K562 (cell line): Measurements from ENCODE around the gene SLC5A7. TPM values are rescaled to one million over a fixed set of nuclear protein-coding genes. Genes with fewer than 3 reads are reported as not detected.

Experiments used
- ATAC-seq: fragments of 200-7000 bp; cut with Tn5 transposase; 3 replicates; pipeline ENCODE4 v1.9.1; 2020; ENCODE audit warnings: moderate library complexity
- BruUV-seq: library from RNA; stranded (reverse); fragments of 400-500 nt; replicated peaks from 2 replicates; lab custom pipeline; 2021; lab: Mats Ljungman, UMichigan
- CTCF ChIA-PET: fragments of 300-600 bp; formaldehyde crosslinking; extraction: SDS; loops from one replicate; lab custom pipeline; 2021; ENCODE audit warnings: low intra/inter-chr PET ratio; lab: Yijun Ruan, JAX
- POLR2A ChIA-PET: fragments of 300-600, 350-650 bp; sonication (Branson Sonifier 250); formaldehyde crosslinking; extraction: SDS; loops from one replicate; lab custom pipeline; 2021; ENCODE audit warnings: antibody characterized with exemption, inconsistent platforms; lab: Yijun Ruan, JAX
- DNase-seq, 4 experiments: peaks; one replicate each; pipeline versions ENCODE4 v3.0.0 to v3.0.0-alpha.2; 2011 to 2018; ENCODE audit warnings: low spot score in 3 of 4, mixed read lengths in 3 of 4; ENCODE audit errors: extremely low read depth in 1 of 4
- FAIRE-seq: peaks from 2 replicates; lab custom pipeline; 2011; peaks lifted over from hg19 to GRCh38; lab: Jason Lieb, UNC
- H2AFZ ChIP-seq: 2 replicates; pipeline ENCODE4 v1.6.0; 2011; ENCODE audit warnings: low read depth, low read length, control low read depth, inconsistent platforms
- H3K27ac ChIP-seq: fragments of 200-600 bp; 3 replicates; pipeline ENCODE4 v1.8.0; 2011; ENCODE audit warnings: low read depth, mild to moderate bottlenecking, control low read depth, inconsistent platforms, low read length, moderate library complexity, mixed read lengths; ENCODE audit errors: extremely low read depth
- H3K27me3 ChIP-seq, 2 experiments: fragments of 300-600 bp in 1 of 2; 2 replicates in 1 of 2; 3 replicates in 1 of 2; pipeline versions ENCODE4 v1.6.0 to v1.8.0; 2011; ENCODE audit warnings: inconsistent platforms in 2 of 2, low read length in 2 of 2, mild to moderate bottlenecking in 1 of 2, mixed read lengths in 1 of 2, moderate library complexity in 1 of 2; ENCODE audit not compliant: control insufficient read depth in 2 of 2, insufficient read depth in 2 of 2
- H3K36me3 ChIP-seq: fragments of 300-600 bp; 3 replicates; pipeline ENCODE4 v1.8.0; 2011; ENCODE audit warnings: mild to moderate bottlenecking, low read length, inconsistent platforms; ENCODE audit not compliant: control insufficient read depth, insufficient read depth
- H3K4me1 ChIP-seq, 2 experiments: fragments of 200-600 bp in 1 of 2; replicated peaks in 1 of 2; 2 replicates in 1 of 2; 3 replicates in 1 of 2; pipeline versions ENCODE4 v1.5.1 to v1.8.0; 2011; ENCODE audit warnings: inconsistent platforms in 2 of 2, low read length in 2 of 2, mild to moderate bottlenecking in 1 of 2, mixed read lengths in 1 of 2, moderate library complexity in 1 of 2; ENCODE audit not compliant: control insufficient read depth in 2 of 2, insufficient read depth in 2 of 2
- H3K4me2 ChIP-seq: 2 replicates; pipeline ENCODE4 v1.6.1; 2011; ENCODE audit warnings: low read length, control low read depth, inconsistent platforms, mixed read lengths; ENCODE audit not compliant: insufficient read depth
- H3K4me3 ChIP-seq: fragments of 200-600 bp; sonication (generic), shearing (Covaris generic); 2 replicates; pipeline ENCODE4 v1.5.1; 2016; ENCODE audit warnings: control low read depth, inconsistent platforms
- H3K79me2 ChIP-seq: fragments of 200-600 bp; 3 replicates; pipeline ENCODE4 v1.8.0; 2011; ENCODE audit warnings: low read length, inconsistent platforms; ENCODE audit not compliant: control insufficient read depth, insufficient read depth
- H3K9ac ChIP-seq, 2 experiments: 2 replicates each; pipeline versions ENCODE4 v1.6.0 to v1.6.1; 2011; ENCODE audit warnings: low read depth in 2 of 2, low read length in 2 of 2, control low read depth in 1 of 2, inconsistent platforms in 1 of 2, mild to moderate bottlenecking in 1 of 2, mixed read lengths in 1 of 2; ENCODE audit not compliant: insufficient read depth in 1 of 2
- H3K9me1 ChIP-seq: one replicate; pipeline ENCODE4 v1.6.0; 2011; ENCODE audit warnings: inconsistent platforms, mild to moderate bottlenecking, low read length, moderate library complexity; ENCODE audit not compliant: control insufficient read depth, insufficient read depth
- H3K9me3 ChIP-seq: replicated peaks from 2 replicates; pipeline ENCODE4 v1.5.1; 2011; ENCODE audit warnings: low read depth, low read length, inconsistent platforms; ENCODE audit not compliant: control insufficient read depth, insufficient read depth
- H4K20me1 ChIP-seq: replicated peaks from 2 replicates; pipeline ENCODE4 v1.6.1; 2011; ENCODE audit warnings: low read length, inconsistent platforms, mixed read lengths; ENCODE audit not compliant: control insufficient read depth, insufficient read depth
- ARID1B ChIP-seq: fragments of 450-650 bp; IDR thresholded peaks from 2 replicates; pipeline ENCODE4 v1.6.1; 2016; ENCODE audit warnings: antibody characterized with exemption, mild to moderate bottlenecking, inconsistent platforms
- C11orf30 ChIP-seq: fragments of 450-650 bp; IDR thresholded peaks from 2 replicates; pipeline ENCODE4 v1.6.1; 2016; ENCODE audit warnings: low read depth, mild to moderate bottlenecking
- CBX1 ChIP-seq: sonication (generic); IDR thresholded peaks from 2 replicates; pipeline ENCODE4 v1.6.1; 2016; ENCODE audit warnings: antibody characterized with exemption, low read depth, mild to moderate bottlenecking
- CREBBP ChIP-seq: IDR thresholded peaks from one replicate; pipeline ENCODE4 v1.6.1; 2012; ENCODE audit warnings: low read depth, mild to moderate bottlenecking, control low read depth, inconsistent platforms, low read length
- GATA2 ChIP-seq: sonication (generic); formaldehyde crosslinking; IDR thresholded peaks from 2 replicates; pipeline ENCODE4 v1.4.0; 2020; ENCODE audit warnings: mild to moderate bottlenecking, missing genetic modification reagents
- MAFF ChIP-seq: IDR thresholded peaks from 2 replicates; pipeline ENCODE4 v1.6.1; 2012; ENCODE audit warnings: low read length, improper control_type of control experiment
- MAFG ChIP-seq: fragments of 450-650 bp; conservative IDR thresholded peaks from 2 replicates; pipeline ENCODE4 v1.6.1; 2016; ENCODE audit warnings: missing genetic modification characterization, missing compliant biosample characterization
- MAFK ChIP-seq: IDR thresholded peaks from 2 replicates; pipeline ENCODE4 v1.6.1; 2011; ENCODE audit warnings: low read length, improper control_type of control experiment
- MYBL2 ChIP-seq, 2 experiments: fragments of 450-650 bp in 1 of 2; sonication (generic) in 1 of 2; formaldehyde crosslinking in 1 of 2; IDR thresholded peaks; 2 replicates each; pipeline versions ENCODE4 v1.6.1 to v1.8.1; 2017 to 2022; ENCODE audit warnings: borderline replicate concordance in 1 of 2, inconsistent platforms in 1 of 2, low read depth in 1 of 2, mild to moderate bottlenecking in 1 of 2, missing genetic modification reagents in 1 of 2, moderate library complexity in 1 of 2
- RBM15 ChIP-seq: fragments of 200-400 bp; formaldehyde crosslinking; IDR thresholded peaks from 2 replicates; pipeline ENCODE4 v1.6.1; 2018; ENCODE audit warnings: mild to moderate bottlenecking, low read length, moderate library complexity; ENCODE audit not compliant: insufficient read depth
- ZNF316 ChIP-seq: fragments of 450-650 bp; IDR thresholded peaks from 2 replicates; pipeline ENCODE4 v1.6.1; 2016
- ZNF561 ChIP-seq: fragments of 450-650 bp; formaldehyde crosslinking; conservative IDR thresholded peaks from 2 replicates; pipeline ENCODE4 v1.4.0; 2020; ENCODE audit warnings: mild to moderate bottlenecking, moderate library complexity
- ZNF57 ChIP-seq: fragments of 450-650 bp; formaldehyde crosslinking; IDR thresholded peaks from 2 replicates; pipeline ENCODE4 v1.4.0; 2020; ENCODE audit warnings: mild to moderate bottlenecking, moderate library complexity
- WGBS: fragments of 100-300 bp; shearing (Covaris generic); methylation state at CpG from one replicate; pipeline ENCODE4 v1.1.6; 2016; ENCODE audit warnings: low coverage, mixed read lengths; ENCODE audit not compliant: insufficient coverage; ENCODE audit errors: missing lambda C conversion rate; 5-methylcytosine and 5-hydroxymethylcytosine counted together
- in situ Hi-C: fragments of 300-500 bp; cut with MboI; formaldehyde crosslinking; loops from 4 replicates; pipeline ENCODE4 v1.15.0; 2018; ENCODE audit warnings: inconsistent platforms, mixed read lengths
- intact Hi-C: fragments of 100-400 bp; cut with micrococcal nuclease; formaldehyde crosslinking; loops from 2 replicates; pipeline ENCODE4 v1.14.2; 2022
- polyA plus RNA-seq, 8 experiments: library from polyadenylated mRNA; depleted of rRNA in 4 of 8; stranded (reverse) in 5 of 8; unstranded in 3 of 8; fragments of >200 nt; fragmentation: Nextera tagmentation in 2 of 8; fragmentation: Illumina TruSeq in 1 of 8; extraction: Ambion mirVana in 2 of 8; extraction: Trizol in 1 of 8; gene quantifications; 2 replicates each; pipeline versions ENCODE4 v1.2.1 to v1.2.3, GENCODE V29; 2011 to 2014; ENCODE audit warnings: inconsistent platforms in 1 of 8, missing spikeins in 1 of 8
- total RNA-seq, 7 experiments: library from RNA; depleted of rRNA in 6 of 7; stranded (reverse); fragments of >200 nt in 6 of 7; fragmentation: Illumina TruSeq in 2 of 7; extraction: Trizol in 2 of 7; gene quantifications; 2 replicates each; pipeline versions ENCODE4 v1.2.1 to v1.2.3, GENCODE V29; 2011 to 2021; ENCODE audit warnings: low replicate concordance in 1 of 7

The SLC5A7 gene
- total and polyA plus RNA-seq, 9 of the 15 experiments (the other 6 are each of a cell fraction or from before 2014, with no cell fraction given), result not detected

DNA sequence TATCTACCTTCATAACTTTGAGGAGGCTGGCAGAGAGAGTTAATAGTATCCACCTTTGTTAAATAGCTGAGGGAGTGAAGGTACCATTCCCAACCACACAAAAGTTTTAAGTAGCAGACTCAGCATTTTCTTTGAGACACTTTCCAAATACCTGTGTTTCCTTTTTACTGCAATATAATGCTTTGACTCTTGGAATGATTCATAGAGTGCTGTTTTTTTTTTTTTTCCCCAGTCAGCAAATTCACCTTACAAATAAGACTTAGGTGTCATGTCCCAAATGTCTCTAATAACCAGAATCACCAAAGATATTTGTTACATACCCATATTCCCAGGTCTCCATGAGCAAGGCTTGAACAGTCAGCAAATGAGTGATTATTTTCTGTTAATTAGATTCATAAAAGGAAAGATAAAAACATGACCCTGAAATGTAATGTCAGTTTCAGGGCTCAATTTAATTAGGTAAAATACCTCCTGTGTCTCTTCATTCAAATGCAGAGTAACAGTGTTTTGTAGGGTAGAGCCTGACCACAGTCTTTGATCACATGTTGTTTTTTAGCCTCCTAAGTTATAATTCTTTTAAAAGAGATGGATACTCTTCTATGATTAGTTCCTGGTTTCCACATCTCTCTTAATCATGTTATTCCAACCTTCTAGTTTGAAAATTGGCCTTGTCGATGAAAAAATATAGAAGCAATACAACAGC lies 39.9 kb downstream of the SLC5A7 start:
- in situ Hi-C loops, result no loop called here
- Histone ChIP-seq H4K20me1 (no peaks in the 10 kb centered on the region), H3K27ac (no peak overlapping the region), H3K9me3 (no peaks in the 10 kb centered on the region), H3K9ac (no peak overlapping the region), H3K4me2 (no peak overlapping the region), H2AFZ (no peak overlapping the region), H3K4me1 (no peaks in the 10 kb centered on the region), H3K27me3 (no peaks in the 10 kb centered on the region), H3K36me3 (no peaks in the 10 kb centered on the region), H3K4me3 (no peak overlapping the region), H3K79me2 (no peaks in the 10 kb centered on the region), H3K9me1 (no peaks in the 10 kb centered on the region)
- no TSS peak for BruUV-seq
- CTCF ChIA-PET, result no interaction called here
- TF ChIP-seq CREBBP (no peak), ZNF316 (peak; percentile 89), MAFG (tag) (peak; percentile 79), ZNF561 (CRISPR knock-in tag) (no peak), MAFF (peak; percentile 75), MAFK (peak; percentile 75), RBM15 (no peak), ARID1B (no peak), ZNF57 (no peak), CBX1 (no peak), MYBL2 (IDR thresholded peaks at IDR 0.05; ENCODE audit: low read depth) (no peak), MYBL2 (CRISPR knock-in tag; IDR thresholded peaks at IDR 0.05; ENCODE audit: borderline replicate concordance) (no peak), GATA2 (CRISPR knock-in tag) (no peak), C11orf30 (peak; percentile 69)
- intact Hi-C loops, result no loop called here
- FAIRE-seq (no peak), DNase-seq (no peak), ATAC-seq (no peak)
- POLR2A ChIA-PET, result interaction anchor here (0.6 kb wide), 1 partner anchor 116 kb away, joined by 3 read pairs; no protein-coding TSS in a partner anchor
- 0% methylated on average over 1 of the region's 1 CpG for WGBS
